ENCODE data around the gene DGKQ. TPM values are rescaled to one million over a fixed set of nuclear protein-coding genes. Genes with fewer than 3 reads are reported as not detected.
A peak's percentile ranks its signal among the peaks of the same experiment; 100 is the strongest.

DGKQ gene
- total and polyA plus RNA-seq, 3 donors from 2014 or later = 10.8 to 22.7 (median 20.7) TPM

DNA sequence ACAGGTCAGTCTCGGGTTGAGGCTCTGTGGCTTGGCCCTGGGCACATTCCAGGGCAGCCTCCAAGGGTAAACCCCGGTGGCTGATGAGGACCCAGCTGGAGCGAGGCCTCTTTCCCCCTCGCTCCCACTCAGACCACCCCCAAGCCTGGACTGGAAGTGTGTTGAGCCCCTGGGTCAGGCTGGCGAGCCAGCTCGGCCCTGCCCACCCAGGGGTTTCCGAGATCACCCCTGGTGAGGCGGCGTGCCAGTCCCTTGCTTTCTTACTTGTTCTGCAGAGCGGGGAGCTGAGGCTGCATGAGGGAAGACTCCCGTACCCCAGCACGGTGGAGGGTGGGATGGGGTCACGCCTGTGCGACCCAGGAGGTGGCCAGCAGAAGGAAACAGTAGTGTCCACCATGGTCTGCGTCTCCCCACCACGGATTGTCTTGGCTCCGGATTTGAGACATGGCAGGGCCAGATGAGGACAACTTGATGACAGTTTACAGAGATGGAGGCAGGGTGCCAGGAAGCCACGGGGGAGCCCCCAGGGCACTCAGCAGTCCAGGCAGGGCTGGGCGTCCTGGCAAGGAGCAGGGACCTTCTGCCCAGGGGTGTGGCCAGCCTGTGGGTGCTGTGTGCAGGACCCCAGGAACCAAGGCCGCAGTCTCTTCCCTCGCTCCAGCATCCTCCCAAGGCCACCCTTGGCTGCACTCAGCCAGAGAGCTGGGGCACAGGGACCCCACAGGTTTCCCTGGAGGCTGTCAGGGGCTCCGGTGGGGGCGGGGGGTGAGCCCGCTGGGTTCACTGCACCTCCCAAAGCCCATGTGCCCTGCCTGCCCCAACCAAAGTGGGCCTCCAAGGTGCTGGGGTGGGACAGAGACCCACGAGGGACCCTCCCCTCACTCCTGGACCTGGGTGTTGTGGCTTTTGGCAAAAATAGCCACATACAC is 31.5 kb upstream of the DGKQ start:
- H3K4me3 ChIP-seq = no peak overlapping the region
- H3K4me1 ChIP-seq = peaks cover 8% of the 10 kb centered on the region
- intact Hi-C loops (cut with DNase I; ENCODE audit: low total_unique reads) = no loop called here
- H3K27me3 ChIP-seq = no peaks in the 10 kb centered on the region
- no peak for DNase-seq
- 85 to 89% methylated on average over 10 to 25 of the region's 25 CpGs for WGBS, 2 donors
- H3K9me3 ChIP-seq = no peaks in the 10 kb centered on the region
- H3K36me3 ChIP-seq (ENCODE audit: low read depth, missing control alignments) = no peaks in the 10 kb centered on the region
- TF ChIP-seq, protein P1, sequence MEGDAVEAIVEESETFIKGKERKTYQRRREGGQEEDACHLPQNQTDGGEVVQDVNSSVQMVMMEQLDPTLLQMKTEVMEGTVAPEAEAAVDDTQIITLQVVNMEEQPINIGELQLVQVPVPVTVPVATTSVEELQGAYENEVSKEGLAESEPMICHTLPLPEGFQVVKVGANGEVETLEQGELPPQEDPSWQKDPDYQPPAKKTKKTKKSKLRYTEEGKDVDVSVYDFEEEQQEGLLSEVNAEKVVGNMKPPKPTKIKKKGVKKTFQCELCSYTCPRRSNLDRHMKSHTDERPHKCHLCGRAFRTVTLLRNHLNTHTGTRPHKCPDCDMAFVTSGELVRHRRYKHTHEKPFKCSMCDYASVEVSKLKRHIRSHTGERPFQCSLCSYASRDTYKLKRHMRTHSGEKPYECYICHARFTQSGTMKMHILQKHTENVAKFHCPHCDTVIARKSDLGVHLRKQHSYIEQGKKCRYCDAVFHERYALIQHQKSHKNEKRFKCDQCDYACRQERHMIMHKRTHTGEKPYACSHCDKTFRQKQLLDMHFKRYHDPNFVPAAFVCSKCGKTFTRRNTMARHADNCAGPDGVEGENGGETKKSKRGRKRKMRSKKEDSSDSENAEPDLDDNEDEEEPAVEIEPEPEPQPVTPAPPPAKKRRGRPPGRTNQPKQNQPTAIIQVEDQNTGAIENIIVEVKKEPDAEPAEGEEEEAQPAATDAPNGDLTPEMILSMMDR (IDR thresholded peaks at IDR 0.05) = no peak
- TF ChIP-seq POLR2A (IDR thresholded peaks at IDR 0.05) = no peak
- no peak overlapping the region for H3K27ac ChIP-seq

DNA sequence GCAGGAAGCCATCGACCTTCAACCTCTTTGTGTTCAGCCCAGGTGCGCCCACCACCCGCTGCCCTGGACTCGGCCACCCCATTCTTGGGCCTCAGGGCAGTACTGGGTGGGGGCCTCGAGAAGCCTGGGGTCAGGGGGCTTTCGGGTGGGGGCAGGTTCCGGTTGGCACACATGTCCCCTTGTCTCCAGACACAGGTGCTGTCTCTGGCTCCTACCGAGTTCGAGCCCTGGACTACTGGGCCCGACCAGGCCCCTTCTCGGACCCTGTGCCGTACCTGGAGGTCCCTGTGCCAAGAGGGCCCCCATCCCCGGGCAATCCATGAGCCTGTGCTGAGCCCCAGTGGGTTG is 30.7 kb upstream of the DGKQ start:
- TF ChIP-seq, protein P1 (IDR thresholded peaks at IDR 0.05) = no peak
- no peak for TF ChIP-seq POLR2A (IDR thresholded peaks at IDR 0.05)
- Histone ChIP-seq H3K27me3 (no peaks in the 10 kb centered on the region), H3K9me3 (no peaks in the 10 kb centered on the region), H3K4me1 (peaks cover 5% of the 10 kb centered on the region), H3K27ac (no peak overlapping the region), H3K4me3 (no peak overlapping the region), H3K36me3 (ENCODE audit: low read depth, missing control alignments) (no peaks in the 10 kb centered on the region)
- DNase-seq = no peak
- 86 to 92% methylated on average over 13 of the region's 13 CpGs for WGBS, 2 donors
- intact Hi-C loops (cut with DNase I; ENCODE audit: low total_unique reads) = no loop called here

DNA sequence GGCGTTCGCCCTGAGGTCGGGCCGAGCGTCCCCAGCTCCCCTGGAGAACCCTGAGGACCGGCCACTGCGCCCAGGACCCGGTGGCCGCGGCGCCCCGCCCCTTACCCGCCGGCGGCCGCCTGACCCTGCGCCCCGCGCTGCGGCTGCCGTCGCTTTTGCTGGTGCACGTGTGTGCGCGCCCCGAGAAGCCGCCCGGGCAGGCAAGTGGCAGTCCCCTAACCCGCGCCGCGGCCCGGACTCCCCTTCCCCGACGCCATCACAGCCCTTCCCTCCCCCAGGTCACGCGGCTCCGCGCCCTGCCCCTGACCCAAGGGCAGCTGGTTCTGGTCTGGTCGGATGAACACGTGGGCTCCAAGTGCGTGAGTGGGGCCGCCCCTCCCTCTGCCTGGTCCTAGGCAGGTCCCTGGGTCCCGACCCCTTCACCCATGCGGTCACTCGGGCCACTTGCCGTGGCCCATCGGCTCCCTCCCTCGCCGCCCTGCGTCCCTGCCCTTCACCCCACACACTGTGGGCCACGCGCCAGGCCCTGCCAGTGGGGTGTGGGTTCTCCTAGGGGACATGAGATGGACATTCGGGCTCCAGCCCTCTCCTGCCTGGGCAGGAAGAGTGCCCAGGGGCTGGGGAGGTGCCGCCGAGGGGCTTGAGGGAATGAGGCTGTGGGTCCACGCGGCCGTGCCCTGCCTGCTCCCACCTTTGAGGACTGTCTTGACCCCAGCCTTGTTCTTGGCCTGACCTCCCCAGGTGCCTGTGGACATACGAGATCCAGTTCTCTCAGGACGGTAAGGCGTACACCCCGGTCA is 30.1 kb upstream of the DGKQ start:
- no peak for DNase-seq
- Histone ChIP-seq H3K27me3 (no peaks in the 10 kb centered on the region), H3K27ac (no peak overlapping the region), H3K4me1 (no peaks in the 10 kb centered on the region), H3K4me3 (peak overlapping the region in 1 of 2 donors; percentile 44), H3K9me3 (no peaks in the 10 kb centered on the region), H3K36me3 (ENCODE audit: low read depth, missing control alignments) (no peaks in the 10 kb centered on the region)
- WGBS, 2 donors = 30 to 58% methylated on average over 4 to 55 of the region's 63 CpGs
- intact Hi-C loops (cut with DNase I; ENCODE audit: low total_unique reads) = no loop called here
- TF ChIP-seq, protein P1 (IDR thresholded peaks at IDR 0.05) = no peak

DNA sequence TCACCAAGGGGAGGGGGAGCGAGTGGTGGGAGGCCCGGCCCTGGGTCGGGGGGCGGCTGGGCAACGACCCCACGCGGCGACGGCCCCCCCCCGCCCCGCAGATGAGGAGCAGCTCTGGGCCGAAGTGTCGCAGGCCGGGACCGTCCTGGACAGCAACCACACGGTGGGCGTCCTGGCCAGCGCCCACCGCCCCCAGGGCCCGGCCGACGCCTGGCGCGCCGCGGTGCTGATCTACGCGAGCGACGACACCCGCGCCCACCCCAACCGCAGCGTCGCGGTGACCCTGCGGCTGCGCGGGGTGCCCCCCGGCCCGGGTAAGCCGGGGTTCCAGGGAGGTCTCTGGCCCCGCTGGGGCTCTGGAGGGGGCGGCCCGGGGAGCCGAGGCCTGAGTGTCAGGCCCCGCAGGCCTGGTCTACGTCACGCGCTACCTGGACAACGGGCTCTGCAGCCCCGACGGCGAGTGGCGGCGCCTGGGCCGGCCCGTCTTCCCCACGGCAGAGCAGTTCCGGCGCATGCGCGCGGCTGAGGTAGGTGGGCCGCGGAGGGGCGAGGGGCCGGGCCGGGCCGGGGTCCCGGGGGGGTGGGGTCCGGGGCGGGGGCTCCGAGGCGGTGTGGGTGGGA is 29.4 kb upstream of the DGKQ start:
- Histone ChIP-seq H3K27ac (no peak overlapping the region), H3K4me1 (peaks cover 4% of the 10 kb centered on the region), H3K36me3 (ENCODE audit: low read depth, missing control alignments) (no peaks in the 10 kb centered on the region), H3K9me3 (no peaks in the 10 kb centered on the region), H3K27me3 (no peaks in the 10 kb centered on the region), H3K4me3 (peak overlapping the region in 1 of 2 donors; percentile 44)
- intact Hi-C loops (cut with DNase I; ENCODE audit: low total_unique reads) = no loop called here
- DNase-seq = no peak
- TF ChIP-seq, protein P1 (IDR thresholded peaks at IDR 0.05) = no peak
- no peak for TF ChIP-seq POLR2A (IDR thresholded peaks at IDR 0.05)
- WGBS, 2 donors = 8% methylated on average over 22 of the region's 75 CpGs; no CpG with 5 or more reads in 1 of the 2 donors
